Iris pigment epithelial cell (primary cell): ENCODE results near the gene ARHGEF16.

Source experiments
- DNase-seq: peaks from one replicate; pipeline ENCODE4 v3.0.0-alpha.2; 2011; ENCODE audit warnings: low read depth

Gene ARHGEF16

GRCh38 chr1:3502641-3503524 lies 48.4 kb downstream of the ARHGEF16 start:
- no peak for DNase-seq

GRCh38 chr1:3503525-3503886 lies 49.0 kb downstream of the ARHGEF16 start:
- DNase-seq = no peak

GRCh38 chr1:3504151-3504821 lies 49.8 kb downstream of the ARHGEF16 start:
- DNase-seq = peak; percentile 95

GRCh38 chr1:3504822-3505153 lies 50.3 kb downstream of the ARHGEF16 start:
- no peak for DNase-seq

GRCh38 chr1:3505161-3505560 lies 50.7 kb downstream of the ARHGEF16 start:
- no peak for DNase-seq

- DNase-seq = no peak
These were observed 51.6 kb downstream of the ARHGEF16 start for GRCh38 chr1:3506041-3506440.

GRCh38 chr1:3506943-3507342 lies 52.5 kb downstream of the ARHGEF16 start:
- DNase-seq = no peak

GRCh38 chr1:3507636-3508275 lies 53.3 kb downstream of the ARHGEF16 start:
- DNase-seq = no peak

GRCh38 chr1:3508757-3509415 lies 54.4 kb downstream of the ARHGEF16 start:
- DNase-seq = no peak

- no peak for DNase-seq
These were observed 55.3 kb downstream of the ARHGEF16 start for GRCh38 chr1:3509721-3510120.

- no peak for DNase-seq
These were observed 55.9 kb downstream of the ARHGEF16 start for GRCh38 chr1:3510136-3510955.

- no peak for DNase-seq
These were observed 56.4 kb downstream of the ARHGEF16 start for GRCh38 chr1:3510956-3511250.

- no peak for DNase-seq
These were observed 56.8 kb downstream of the ARHGEF16 start for GRCh38 chr1:3511306-3511705.

- DNase-seq = no peak
These were observed 57.4 kb downstream of the ARHGEF16 start for GRCh38 chr1:3511856-3512255.

- no peak for DNase-seq
These were observed 59.9 kb downstream of the ARHGEF16 start for GRCh38 chr1:3514404-3514803.

- DNase-seq = no peak
These were observed 60.8 kb downstream of the ARHGEF16 start for GRCh38 chr1:3515272-3515671.

GRCh38 chr1:3515774-3516480 lies 61.5 kb downstream of the ARHGEF16 start:
- no peak for DNase-seq

- DNase-seq = no peak
These were observed 62.0 kb downstream of the ARHGEF16 start for GRCh38 chr1:3516481-3516869.

GRCh38 chr1:3516911-3517675 lies 62.6 kb downstream of the ARHGEF16 start:
- DNase-seq = no peak

GRCh38 chr1:3518256-3518655 lies 63.8 kb downstream of the ARHGEF16 start:
- no peak for DNase-seq

GRCh38 chr1:3518756-3519155 lies 64.3 kb downstream of the ARHGEF16 start:
- DNase-seq = no peak
